ENCODE measurements around the gene MCU.

The MCU gene

DNA sequence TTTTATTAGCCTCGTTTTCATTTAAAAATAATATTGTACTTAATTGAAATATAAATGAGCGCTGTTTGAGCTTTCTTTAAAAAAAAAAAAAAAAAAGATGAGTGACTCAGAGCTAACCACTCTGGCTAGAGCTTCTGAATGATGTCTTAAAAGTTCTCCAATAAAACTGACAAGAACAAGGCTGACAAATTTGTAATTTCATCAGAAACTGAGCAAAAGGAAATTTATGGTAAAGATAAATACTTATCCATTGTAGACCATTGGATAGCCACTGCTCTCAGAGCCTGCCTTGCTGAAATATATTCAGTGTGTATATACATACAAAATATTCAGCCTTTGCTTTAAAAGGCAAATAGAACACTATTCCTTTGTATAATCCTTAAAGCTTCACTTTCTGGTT, 110.4 kb downstream of the MCU start:
- no peak for DNase-seq

DNA sequence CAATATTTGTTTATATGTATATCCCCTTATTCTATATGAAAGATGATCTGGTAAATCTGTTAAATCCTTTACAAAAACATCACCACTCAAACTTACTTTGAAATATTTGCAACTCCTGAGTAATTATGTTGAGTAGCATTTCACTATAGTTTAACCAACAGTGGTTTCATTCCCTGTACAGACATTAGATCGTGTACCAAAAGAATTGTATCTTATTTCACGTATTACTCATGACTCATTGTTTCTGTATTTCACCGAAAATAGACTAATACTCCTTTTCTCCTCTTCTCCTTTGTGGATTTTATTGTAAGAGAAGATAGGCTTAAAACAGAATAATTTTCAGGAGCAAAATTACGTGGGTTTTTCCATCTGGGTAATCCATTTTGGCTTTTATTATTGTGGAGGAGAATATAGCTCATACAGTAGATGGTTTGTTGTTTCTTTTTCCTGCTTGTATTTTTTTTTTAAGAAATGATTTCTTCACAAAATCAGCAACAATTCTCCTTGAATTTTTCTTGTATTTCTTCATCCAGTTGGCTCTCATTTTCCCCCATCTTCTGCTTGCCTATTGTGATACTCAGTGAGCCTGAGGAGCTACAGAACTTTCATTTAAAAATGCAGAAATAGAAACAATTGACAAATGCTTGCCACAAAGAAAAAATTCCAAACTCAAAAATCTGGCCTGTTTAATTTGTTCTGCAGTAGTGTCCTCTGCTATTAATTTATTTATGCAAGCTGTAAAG, 111.0 kb downstream of the MCU start:
- DNase-seq, result no peak

DNA sequence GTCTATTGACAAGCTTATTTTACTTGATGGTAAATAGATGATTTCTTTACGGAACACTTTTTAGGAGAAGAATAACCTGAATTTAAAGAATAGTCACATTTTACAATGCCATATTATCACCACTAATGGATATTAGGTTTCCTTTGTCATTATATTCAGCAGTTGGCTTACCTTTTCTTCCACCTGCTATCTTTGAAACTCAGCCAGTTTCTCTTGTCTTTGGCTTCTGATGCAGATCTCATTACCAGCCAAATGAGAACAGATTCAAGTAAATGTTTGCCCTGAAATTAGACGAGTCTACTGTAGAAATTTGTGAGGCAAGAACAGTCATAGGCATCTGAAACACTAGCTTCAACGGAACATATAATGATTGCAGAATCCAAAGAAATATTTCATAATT, 116.1 kb downstream of the MCU start:
- no peak for DNase-seq

DNA sequence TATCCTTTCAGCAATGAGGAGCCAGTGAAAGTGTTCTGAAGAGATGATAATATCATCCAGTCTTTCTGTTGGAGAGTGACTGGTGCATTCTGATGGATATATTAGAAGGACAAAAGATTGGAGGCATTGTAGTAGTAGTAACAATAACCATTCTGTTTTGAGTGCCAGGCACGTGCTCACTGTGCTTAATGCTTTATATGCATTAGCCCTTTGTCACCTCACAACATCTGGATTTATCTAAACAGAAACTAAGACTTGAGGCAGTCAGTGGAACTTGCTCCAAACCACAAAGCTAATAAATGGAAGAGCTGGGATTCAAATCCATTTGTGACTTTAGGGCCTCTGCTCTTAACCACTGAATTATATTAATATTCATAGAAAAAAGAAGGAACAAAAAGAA, 117.1 kb downstream of the MCU start:
- no peak for DNase-seq

DNA sequence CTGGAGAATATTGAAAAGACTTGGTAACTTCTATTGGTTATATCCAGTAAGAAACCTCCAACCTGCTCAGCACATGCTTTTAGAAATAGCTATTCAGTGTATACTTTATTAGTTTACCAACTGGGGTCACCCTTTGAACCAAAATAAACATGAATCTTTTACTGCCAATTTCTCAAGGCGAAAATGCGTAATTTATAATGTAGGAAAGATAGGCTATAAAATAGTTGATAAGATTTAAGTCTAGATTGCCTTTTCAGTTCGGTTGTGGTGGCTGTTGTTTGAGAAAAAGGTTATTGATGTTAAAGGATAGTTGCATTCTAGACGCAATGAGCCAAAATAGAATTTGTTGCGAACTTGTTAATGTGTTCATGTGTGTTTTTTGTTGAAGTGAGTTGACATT, 119.0 kb downstream of the MCU start:
- DNase-seq, result no peak

DNA sequence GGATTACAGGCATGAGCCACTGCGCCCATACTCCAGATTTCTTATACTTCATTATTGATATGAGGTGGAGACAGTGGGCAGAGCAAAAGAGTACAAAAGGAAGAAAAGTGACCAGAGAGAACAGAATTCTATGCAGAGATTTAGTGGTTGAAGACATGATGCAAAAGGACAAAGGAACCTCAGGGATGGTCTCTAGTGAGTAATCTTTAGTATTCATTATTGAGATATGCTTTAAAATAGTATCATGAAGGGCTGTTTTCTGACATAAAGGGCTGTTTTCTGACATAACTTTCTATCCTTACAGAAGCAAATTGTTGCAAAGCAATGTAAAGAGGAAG, 120.4 kb downstream of the MCU start:
- no peak for DNase-seq

DNA sequence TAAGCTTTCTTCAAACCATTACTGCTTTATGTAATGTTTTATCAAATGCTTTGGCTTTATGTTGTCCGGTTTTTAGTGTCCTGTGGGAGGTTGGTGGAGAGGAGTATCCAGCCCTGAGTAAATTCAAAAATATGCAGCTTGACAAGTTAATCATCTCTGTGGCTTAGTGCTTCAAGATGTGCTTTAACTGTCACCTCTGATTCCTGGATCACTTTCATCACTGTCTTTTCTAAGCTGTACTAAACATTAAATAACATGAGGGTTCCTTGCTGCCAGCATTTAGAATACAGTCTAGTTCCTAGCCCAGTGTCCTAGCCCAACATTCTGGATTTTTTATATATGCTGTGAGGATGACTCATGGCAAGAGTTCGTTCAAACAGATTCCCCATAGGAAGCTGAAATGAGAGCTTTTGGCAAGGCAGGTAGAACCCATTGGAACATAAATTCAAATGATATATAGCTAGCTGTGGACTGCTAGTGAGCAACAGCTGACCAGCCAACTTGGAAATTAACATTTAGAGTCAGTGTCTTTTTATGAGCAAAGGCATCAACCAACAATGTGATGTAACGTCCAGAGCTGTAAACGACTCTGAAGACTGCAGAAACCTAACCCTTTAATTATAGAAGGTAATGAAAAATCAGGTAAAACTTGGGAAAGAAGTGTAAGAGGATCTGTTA, 120.9 kb downstream of the MCU start:
- DNase-seq, result no peak

DNA sequence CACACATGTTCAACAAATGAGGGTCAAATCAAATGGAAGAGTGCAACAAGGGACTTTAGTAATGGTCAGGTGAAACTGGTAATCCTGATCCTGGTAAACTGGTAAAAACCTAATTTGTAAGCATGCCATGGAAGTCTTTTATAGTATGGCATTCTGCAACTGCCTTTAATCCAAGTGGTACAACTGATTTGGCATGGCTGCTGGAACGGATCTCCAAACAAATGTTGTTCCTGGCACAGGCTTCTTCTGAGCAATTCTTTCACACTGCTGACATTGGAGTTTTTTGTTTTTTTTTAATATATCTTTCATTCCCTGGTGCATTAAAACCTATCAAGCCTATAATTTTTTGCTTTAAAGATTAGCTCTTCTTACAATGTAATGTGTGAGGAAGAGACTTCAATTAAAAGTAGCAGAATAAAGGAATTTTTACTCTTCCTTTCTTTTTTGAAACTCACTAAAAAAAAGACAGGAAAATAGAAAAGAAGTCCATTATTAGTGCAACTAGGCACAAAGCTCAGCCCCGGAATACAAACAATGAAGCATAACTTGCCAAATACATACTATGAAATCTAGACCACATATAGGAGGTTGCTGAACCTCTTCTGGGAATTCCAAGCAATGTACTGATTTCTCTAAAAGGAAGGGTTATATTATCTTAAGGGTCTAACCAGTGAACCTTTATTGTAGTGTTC, 122.3 kb downstream of the MCU start:
- DNase-seq, result no peak

DNA sequence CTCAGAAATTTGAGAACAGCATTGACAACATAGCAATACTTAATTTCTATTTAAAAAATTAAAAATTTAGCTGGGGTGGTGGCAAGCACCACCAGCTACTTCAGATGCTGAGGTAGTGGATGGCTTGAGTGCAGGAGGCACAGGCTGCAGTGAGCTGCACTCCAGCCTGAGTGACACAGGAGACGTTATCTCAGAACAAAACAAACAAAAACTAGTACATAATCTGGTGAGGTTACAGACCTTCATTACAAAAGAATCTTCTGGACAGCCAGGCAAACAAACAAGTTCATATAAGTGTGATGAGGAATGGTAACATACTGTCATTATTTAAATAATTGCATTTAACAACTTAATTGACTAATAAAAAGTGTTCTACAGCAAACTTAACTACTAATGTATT, 124.6 kb downstream of the MCU start:
- DNase-seq, result no peak

DNA sequence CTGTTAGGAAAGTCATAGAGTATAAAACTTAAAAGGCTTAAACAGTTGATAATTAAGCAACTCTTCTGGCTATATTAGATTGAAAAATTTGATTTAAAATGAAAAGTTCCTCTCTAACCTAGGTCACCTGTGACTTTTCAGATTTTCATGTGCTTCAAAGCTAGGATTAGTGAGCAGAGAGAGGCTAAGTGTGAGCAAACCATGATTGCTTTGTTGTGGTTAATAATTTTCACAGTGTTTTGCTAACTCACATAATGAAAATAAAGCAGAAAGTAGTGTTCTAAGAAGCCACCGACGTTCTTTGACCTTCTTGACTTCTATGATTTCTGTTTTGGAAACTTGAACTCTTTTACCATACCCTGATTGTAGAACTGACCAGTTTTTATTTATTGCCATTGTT, 126.1 kb downstream of the MCU start:
- no peak for DNase-seq

DNA sequence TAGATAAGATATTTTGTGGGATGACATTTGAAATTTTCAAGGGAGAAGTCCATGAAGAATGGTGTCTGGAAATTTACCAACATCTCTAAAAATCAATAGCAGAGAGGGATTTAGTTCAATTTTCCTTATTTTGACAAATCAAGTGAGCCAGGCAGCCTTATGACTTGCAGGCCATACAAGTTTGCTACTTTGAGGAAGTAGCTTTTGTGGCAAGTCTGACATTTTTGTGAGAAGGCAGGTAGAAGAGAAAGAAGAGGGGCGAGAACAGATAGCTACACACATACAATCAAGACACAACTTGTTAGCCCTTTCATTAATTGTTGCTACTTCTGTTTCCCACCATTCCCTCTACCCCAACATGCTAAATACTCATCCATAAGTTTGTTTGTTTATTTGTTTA, 127.1 kb downstream of the MCU start:
- DNase-seq, result no peak

DNA sequence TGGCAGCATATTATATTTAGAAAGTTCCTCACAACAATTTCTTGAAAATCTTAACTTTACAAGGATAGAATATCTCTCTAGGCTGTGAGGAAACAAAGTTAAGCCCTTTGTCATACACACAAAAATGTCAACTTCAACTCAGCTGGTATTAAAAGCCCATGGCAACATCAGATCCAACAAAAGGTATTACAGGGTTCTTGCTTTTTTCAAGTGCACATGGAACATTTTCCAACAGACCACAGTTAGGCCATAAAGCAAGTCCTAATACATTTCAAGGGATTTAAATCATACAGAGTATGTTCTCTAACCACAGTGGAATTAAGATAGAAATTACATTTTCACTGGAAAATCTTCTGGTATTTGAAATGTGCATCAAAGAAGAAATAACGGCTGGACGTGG, 129.7 kb downstream of the MCU start:
- DNase-seq, result no peak

DNA sequence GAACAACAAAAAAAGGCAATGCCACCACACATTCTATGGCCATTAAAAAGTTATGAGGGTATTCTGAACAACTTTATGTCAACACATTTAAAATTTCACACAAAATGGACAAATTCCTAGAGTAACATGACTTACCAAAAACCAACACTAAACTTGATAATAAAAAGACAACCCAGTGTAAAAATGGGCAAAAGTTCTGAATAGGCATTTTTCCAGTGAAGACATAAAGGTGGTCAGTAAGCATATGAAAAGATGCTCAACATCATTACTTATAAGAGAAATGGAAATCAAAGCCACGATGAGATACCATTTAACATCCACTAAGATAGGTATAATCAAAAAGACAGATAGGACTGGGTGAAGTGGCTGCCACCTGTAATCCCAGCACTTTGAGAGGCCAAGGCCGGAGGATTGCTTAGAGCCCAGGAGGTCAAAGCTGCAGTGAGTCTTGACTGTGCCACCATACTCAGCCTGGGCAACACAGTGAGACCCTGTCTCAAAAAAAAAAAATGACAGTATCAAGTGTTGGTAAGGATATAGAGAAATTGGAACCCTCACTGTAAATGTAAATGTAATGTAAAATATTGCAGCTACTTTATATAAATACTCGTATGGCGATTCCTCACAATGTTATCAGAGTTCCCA, 130.5 kb downstream of the MCU start:
- no peak for DNase-seq

DNA sequence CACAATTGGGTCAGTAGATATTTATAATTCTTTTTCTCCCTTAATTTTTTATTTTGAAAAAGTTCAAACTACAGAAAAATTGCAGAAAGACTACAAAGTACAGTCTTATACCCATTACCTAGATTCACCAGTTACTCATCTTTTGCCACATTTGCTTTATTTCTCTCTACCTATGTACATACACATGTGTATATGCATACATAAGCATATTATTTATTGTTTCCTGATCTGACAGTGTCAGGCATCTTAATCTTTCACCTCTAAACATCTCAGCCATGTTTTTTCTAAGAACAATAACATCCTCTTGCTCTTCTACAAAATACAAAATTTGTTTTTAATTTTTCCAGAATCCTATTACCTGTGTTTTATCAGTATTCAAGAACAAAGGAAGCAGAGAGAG, 133.2 kb downstream of the MCU start:
- DNase-seq, result no peak

DNA sequence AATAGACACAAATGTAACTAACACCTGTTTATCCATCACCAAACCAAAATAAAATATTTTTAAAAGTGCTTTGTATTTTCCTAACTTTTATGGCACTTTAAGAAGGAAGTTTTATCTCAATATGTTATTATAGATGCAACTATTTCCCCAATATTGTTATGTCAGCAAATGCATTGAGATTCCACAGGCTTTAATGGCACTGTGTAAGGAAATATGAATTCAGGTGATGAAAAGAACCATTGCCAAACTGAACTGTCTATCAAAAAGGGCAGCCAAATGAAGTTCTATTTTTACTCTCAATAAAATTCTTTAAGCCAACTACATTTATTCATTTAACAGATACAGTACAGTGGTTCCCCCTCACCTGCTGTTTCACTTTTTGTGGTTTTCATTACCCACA, 134.4 kb downstream of the MCU start:
- DNase-seq, result no peak

DNA sequence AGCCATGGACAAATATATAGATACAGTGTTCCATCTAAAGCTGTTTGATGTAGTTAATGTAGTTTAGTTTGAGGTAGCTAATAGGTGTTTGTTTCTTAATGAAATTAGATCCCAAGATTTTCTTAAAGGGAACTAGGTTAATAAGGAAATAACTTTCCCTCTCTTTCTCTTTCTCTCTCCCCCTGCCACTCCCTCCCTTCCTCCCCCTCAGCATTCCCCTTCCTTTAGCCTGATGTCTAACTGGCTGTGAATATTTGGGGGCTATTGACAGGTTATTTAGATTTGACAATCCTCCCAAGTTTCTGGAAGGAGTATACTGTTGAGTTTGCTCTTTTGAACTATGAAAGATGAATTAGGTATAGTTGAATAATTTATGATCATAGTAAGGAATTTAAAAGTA, 136.4 kb downstream of the MCU start:
- DNase-seq, result no peak

DNA sequence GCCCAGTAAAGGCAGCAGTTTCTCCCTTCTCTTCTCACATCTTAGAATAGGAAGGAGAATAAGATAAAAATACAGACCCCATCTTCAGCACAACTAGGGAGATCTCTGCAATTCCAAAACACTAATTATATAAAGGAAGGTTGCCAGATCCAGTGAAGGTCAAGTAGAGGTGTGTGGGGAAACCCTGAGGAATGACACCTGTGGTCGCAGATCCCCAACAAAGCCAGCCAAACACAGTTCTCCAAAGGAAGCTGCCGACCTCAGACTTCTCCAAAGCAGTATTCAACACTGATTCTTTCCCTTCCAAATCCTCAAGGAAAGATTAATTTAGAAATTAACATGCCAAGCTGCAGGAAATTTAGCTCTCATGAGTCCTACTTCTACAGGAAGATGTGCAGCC, 138.7 kb downstream of the MCU start:
- no peak for DNase-seq

DNA sequence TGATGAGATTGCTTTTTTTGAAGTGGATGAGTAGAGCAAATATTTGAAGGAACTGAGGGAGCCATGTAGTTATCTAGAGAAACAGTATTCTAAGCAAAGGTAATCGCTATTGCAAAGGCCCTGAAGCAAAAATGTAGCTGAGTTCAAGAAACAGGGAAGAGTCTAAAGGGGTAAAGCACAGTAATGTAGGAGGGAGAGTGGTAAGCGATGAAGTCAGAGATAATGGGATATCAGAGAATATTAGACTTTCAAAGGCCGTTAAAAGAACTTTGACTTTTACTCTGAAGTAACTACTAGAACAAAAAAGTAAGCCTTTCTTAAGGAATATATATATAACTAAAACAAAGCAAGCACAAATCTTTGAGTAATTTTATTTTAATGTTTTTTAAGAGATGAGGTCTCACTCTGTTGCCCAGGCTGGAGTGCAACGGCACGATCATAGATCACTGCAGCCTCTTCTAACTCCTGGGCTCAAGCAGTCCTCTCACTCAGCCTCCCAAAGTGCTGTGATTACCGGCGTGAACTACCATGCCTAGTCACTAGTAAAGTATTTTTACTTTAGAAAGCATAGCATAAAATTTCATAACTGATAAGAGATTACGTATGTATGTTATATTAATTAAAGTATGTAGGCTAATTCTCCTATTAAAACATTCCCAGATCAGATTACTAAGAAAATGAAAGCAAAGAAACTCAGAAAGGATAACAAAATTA, 139.9 kb downstream of the MCU start:
- DNase-seq, result no peak

DNA sequence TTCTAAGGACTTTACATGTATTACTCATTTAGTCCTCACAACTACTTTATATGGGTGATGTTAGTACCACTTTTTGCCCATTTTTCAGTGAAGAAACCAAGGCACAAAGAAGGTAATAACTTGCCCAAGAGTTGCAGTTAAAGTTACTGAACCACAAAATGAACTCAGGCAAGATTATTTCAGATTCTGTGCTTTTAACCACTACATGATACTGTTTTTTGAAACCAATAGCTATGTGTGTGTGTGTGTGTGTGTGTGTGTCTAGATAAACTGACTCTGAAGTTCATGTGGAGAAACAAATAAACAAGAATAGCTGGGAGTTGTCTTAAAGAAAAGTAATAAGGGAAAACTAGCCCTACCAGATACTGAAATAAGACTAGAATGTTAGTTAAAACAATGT, 140.8 kb downstream of the MCU start:
- no peak for DNase-seq

DNA sequence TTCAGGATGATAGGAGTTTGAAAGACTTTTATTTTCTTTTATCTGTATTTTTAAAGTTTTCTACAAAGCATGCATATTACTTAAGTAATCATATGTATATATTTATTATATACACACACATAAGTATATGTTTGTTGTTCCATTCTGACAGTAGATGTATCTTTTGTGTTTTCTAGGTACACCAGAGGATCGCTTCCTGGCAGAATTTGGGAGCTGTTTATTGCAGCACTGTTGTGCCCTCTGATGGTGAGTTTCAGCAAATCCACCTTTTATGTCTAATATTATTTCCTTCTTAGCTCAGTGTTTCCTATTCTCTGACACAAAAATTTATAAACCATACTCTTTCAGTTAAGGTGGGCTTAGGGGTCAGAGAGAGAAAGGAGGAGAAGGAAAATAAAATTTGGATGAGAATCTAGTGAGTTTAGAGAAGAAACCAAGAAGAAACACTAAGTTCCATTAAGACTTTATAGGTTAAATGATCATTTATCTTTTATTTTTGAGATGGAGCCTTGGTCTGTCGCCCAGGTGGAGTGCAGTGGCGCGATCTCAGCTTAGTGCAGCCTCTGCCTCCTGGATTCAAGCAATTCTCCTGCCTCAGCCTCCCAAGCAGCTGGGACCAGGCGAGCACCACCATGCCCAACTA, 142.4 kb downstream of the MCU start:
- DNase-seq, result peak in 21 of 51 donors; percentile 1 to 50 (median 14)

DNA sequence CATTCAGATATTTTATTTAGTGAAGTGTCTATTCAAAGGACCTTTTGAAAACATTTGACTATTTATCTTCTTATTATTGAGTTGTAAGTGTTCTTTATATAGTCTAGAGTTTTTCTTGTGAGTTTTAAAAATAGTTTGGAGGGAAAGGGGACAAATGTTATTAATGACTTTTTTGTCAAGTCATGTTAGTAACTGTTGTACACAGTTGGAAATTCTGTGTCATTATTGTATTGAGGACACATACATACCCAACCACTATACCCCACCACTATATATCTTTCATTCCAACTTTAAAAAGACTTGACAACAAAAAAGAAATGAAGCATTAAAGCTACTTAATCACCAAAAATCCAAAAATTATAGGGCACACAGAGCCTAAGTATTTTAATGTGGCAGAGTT, 148.4 kb downstream of the MCU start:
- DNase-seq, result no peak

All from hypothalamus (tissue), 51 donors.